BJ (cell line): Measurements from ENCODE around the gene PTPRR. TPM values are rescaled to one million over a fixed set of nuclear protein-coding genes. Genes with fewer than 3 reads are reported as not detected.

ENCODE experiments used
- CTCF ChIA-PET: fragments of 350-600 bp; formaldehyde crosslinking; extraction: SDS; loops from one replicate; lab custom pipeline; 2021; ENCODE audit warnings: antibody characterized with exemption, inconsistent platforms; lab: Yijun Ruan, JAX
- POLR2A ChIA-PET: fragments of 300-600 bp; sonication (Branson Sonifier 250); formaldehyde crosslinking; extraction: SDS; loops from one replicate; lab custom pipeline; 2021; ENCODE audit warnings: antibody characterized with exemption; lab: Charles Lee
- DNase-seq: peaks from one replicate; pipeline ENCODE4 v3.0.0-alpha.2; 2011; ENCODE audit warnings: low read depth
- H3K27me3 ChIP-seq: 2 replicates; pipeline ENCODE4 v1.6.0; 2011; ENCODE audit warnings: low read length; ENCODE audit not compliant: control insufficient read depth, insufficient read depth
- H3K36me3 ChIP-seq: 2 replicates; pipeline ENCODE4 v1.5.1; 2011; ENCODE audit warnings: low read length; ENCODE audit not compliant: control insufficient read depth, insufficient read depth
- H3K4me3 ChIP-seq: 2 replicates; pipeline ENCODE4 v1.5.1; 2011; ENCODE audit warnings: low read depth, mild to moderate bottlenecking, control low read depth, low read length
- CTCF ChIP-seq: IDR thresholded peaks from 2 replicates; pipeline ENCODE4 v1.5.1; 2011; ENCODE audit warnings: low read depth, mild to moderate bottlenecking, control low read depth, inconsistent platforms, low read length, moderate library complexity; ENCODE audit not compliant: insufficient read depth
- polyA plus RNA-seq: library from polyadenylated mRNA; depleted of rRNA; stranded (reverse); fragments of >200 nt; gene quantifications from 2 replicates; pipeline ENCODE4 v1.2.3, GENCODE V29; 2011

The PTPRR gene
- polyA plus RNA-seq, 1 experiment = 0.40 TPM

- H3K27me3 ChIP-seq = no peaks in the 10 kb centered on the region
- H3K36me3 ChIP-seq = no peaks in the 10 kb centered on the region
- ChIA-PET CTCF (interaction anchor here (1.2 to 2.3 kb wide), 2 partner anchors 9 to 115 kb away, joined by 4 to 10 read pairs; no protein-coding TSS in a partner anchor), POLR2A (no interaction called here)
- DNase-seq = no peak
- no peak for TF ChIP-seq CTCF
- H3K4me3 ChIP-seq = no peak overlapping the region
Observed at GRCh38 chr12:70604662-70605061, 315.9 kb downstream of the PTPRR start.

- ChIA-PET POLR2A (no interaction called here), CTCF (interaction anchor here (0.9 to 1.4 kb wide), 5 partner anchors 12 to 724 kb away, joined by 3 read pairs; no protein-coding TSS in a partner anchor)
Observed at GRCh38 chr12:70603044-70603443, 317.5 kb downstream of the PTPRR start.

GRCh38 chr12:70598467-70599193, 321.9 kb downstream of the PTPRR start:
- Histone ChIP-seq H3K27me3 (no peaks in the 10 kb centered on the region), H3K4me3 (no peak overlapping the region), H3K36me3 (no peaks in the 10 kb centered on the region)
- ChIA-PET CTCF (interaction anchor here (3.1 kb wide), 1 partner anchor 121 kb away, joined by 20 read pairs; no protein-coding TSS in a partner anchor), POLR2A (no interaction called here)
- TF ChIP-seq CTCF = no peak
- no peak for DNase-seq

More at GRCh38 chr12:70603044-70603443, 317.5 kb downstream of the PTPRR start:
- DNase-seq = no peak
- TF ChIP-seq CTCF = no peak
- H3K4me3 ChIP-seq = no peak overlapping the region
- H3K27me3 ChIP-seq = no peaks in the 10 kb centered on the region
- H3K36me3 ChIP-seq = no peaks in the 10 kb centered on the region

- Histone ChIP-seq H3K36me3 (no peaks in the 10 kb centered on the region), H3K4me3 (no peak overlapping the region), H3K27me3 (no peaks in the 10 kb centered on the region)
- ChIA-PET POLR2A (no interaction called here), CTCF (interaction anchor here (0.9 to 9.5 kb wide), 2 partner anchors 100 to 127 kb away, joined by 3 to 117 read pairs; no protein-coding TSS in a partner anchor)
- no peak for DNase-seq
- TF ChIP-seq CTCF = no peak
Observed at GRCh38 chr12:70592664-70593063, 327.9 kb downstream of the PTPRR start.

GRCh38 chr12:70590549-70591226, 329.9 kb downstream of the PTPRR start:
- ChIA-PET CTCF (interaction anchor here (0.6 to 9.5 kb wide), 12 partner anchors 10 to 711 kb away, joined by 3 to 117 read pairs (median 4); no protein-coding TSS in a partner anchor), POLR2A (no interaction called here)
- no peak for DNase-seq

More at GRCh38 chr12:70590549-70591226, 329.9 kb downstream of the PTPRR start:
- H3K27me3 ChIP-seq = no peaks in the 10 kb centered on the region
- no peak overlapping the region for H3K4me3 ChIP-seq
- no peaks in the 10 kb centered on the region for H3K36me3 ChIP-seq
- TF ChIP-seq CTCF = no peak
